NT2/D1 (cell line): ENCODE measurements around the gene DYDC2.

Experiments
- SUZ12 ChIP-seq: IDR thresholded peaks from 2 replicates; pipeline ENCODE4 v1.6.1; 2011; ENCODE audit not compliant: insufficient read length, insufficient read depth; ENCODE audit errors: extremely low read depth
- YY1 ChIP-seq: IDR thresholded peaks from 2 replicates; pipeline ENCODE4 v1.6.1; 2011; ENCODE audit not compliant: insufficient read length, insufficient read depth
- ZNF274 ChIP-seq: IDR thresholded peaks from 2 replicates; pipeline ENCODE4 v1.6.1; 2011; ENCODE audit warnings: mild to moderate bottlenecking, low read depth, low read length

DNA sequence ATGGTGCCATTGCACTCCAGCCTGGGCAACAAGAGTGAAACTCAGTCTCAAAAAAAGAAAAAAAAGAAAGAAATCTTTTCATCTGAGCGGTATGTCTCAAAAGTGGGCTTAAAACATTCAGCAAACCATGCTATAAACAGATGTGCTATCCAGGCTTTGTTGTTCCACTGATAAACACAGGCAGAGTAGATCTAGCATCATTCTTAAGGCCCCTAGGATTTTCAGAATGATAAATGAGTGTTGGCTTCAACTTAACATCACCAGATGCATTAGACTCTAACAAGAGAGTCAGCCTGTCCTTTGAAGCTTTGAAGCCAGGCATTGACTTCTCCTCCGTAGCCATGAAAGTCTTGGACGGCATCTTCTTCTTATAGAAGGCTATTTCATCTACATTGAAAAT is 23.1 kb downstream of the DYDC2 start:
- TF ChIP-seq YY1 (no peak), SUZ12 (no peak), ZNF274 (no peak)
